K562 (cell line): ENCODE data around the gene APOL3. TPM values are rescaled to one million over a fixed set of nuclear protein-coding genes. Genes with fewer than 3 reads are reported as not detected.

Experiments
- ATAC-seq: fragments of 200-7000 bp; cut with Tn5 transposase; 3 replicates; pipeline ENCODE4 v1.9.1; 2020; ENCODE audit warnings: moderate library complexity
- BruUV-seq: library from RNA; stranded (reverse); fragments of 400-500 nt; replicated peaks from 2 replicates; lab custom pipeline; 2021; lab: Mats Ljungman, UMichigan
- CTCF ChIA-PET: fragments of 300-600 bp; formaldehyde crosslinking; extraction: SDS; loops from one replicate; lab custom pipeline; 2021; ENCODE audit warnings: low intra/inter-chr PET ratio; lab: Yijun Ruan, JAX
- POLR2A ChIA-PET: fragments of 300-600, 350-650 bp; sonication (Branson Sonifier 250); formaldehyde crosslinking; extraction: SDS; loops from one replicate; lab custom pipeline; 2021; ENCODE audit warnings: antibody characterized with exemption, inconsistent platforms; lab: Yijun Ruan, JAX
- DNase-seq, 4 experiments: peaks; one replicate each; pipeline versions ENCODE4 v3.0.0 to v3.0.0-alpha.2; 2011 to 2018; ENCODE audit warnings: low spot score in 3 of 4, mixed read lengths in 3 of 4; ENCODE audit errors: extremely low read depth in 1 of 4
- FAIRE-seq: peaks from 2 replicates; lab custom pipeline; 2011; peaks lifted over from hg19 to GRCh38; lab: Jason Lieb, UNC
- H2AFZ ChIP-seq: 2 replicates; pipeline ENCODE4 v1.6.0; 2011; ENCODE audit warnings: low read depth, low read length, control low read depth, inconsistent platforms
- H3K27ac ChIP-seq: fragments of 200-600 bp; 3 replicates; pipeline ENCODE4 v1.8.0; 2011; ENCODE audit warnings: low read depth, mild to moderate bottlenecking, control low read depth, inconsistent platforms, low read length, moderate library complexity, mixed read lengths; ENCODE audit errors: extremely low read depth
- H3K27me3 ChIP-seq, 2 experiments: fragments of 300-600 bp in 1 of 2; 2 replicates in 1 of 2; 3 replicates in 1 of 2; pipeline versions ENCODE4 v1.6.0 to v1.8.0; 2011; ENCODE audit warnings: inconsistent platforms in 2 of 2, low read length in 2 of 2, mild to moderate bottlenecking in 1 of 2, mixed read lengths in 1 of 2, moderate library complexity in 1 of 2; ENCODE audit not compliant: control insufficient read depth in 2 of 2, insufficient read depth in 2 of 2
- H3K36me3 ChIP-seq: fragments of 300-600 bp; 3 replicates; pipeline ENCODE4 v1.8.0; 2011; ENCODE audit warnings: mild to moderate bottlenecking, low read length, inconsistent platforms; ENCODE audit not compliant: control insufficient read depth, insufficient read depth
- H3K4me1 ChIP-seq, 2 experiments: fragments of 200-600 bp in 1 of 2; replicated peaks in 1 of 2; 2 replicates in 1 of 2; 3 replicates in 1 of 2; pipeline versions ENCODE4 v1.5.1 to v1.8.0; 2011; ENCODE audit warnings: inconsistent platforms in 2 of 2, low read length in 2 of 2, mild to moderate bottlenecking in 1 of 2, mixed read lengths in 1 of 2, moderate library complexity in 1 of 2; ENCODE audit not compliant: control insufficient read depth in 2 of 2, insufficient read depth in 2 of 2
- H3K4me2 ChIP-seq: 2 replicates; pipeline ENCODE4 v1.6.1; 2011; ENCODE audit warnings: low read length, control low read depth, inconsistent platforms, mixed read lengths; ENCODE audit not compliant: insufficient read depth
- H3K4me3 ChIP-seq: fragments of 200-600 bp; sonication (generic), shearing (Covaris generic); 2 replicates; pipeline ENCODE4 v1.5.1; 2016; ENCODE audit warnings: control low read depth, inconsistent platforms
- H3K79me2 ChIP-seq: fragments of 200-600 bp; 3 replicates; pipeline ENCODE4 v1.8.0; 2011; ENCODE audit warnings: low read length, inconsistent platforms; ENCODE audit not compliant: control insufficient read depth, insufficient read depth
- H3K9ac ChIP-seq, 2 experiments: 2 replicates each; pipeline versions ENCODE4 v1.6.0 to v1.6.1; 2011; ENCODE audit warnings: low read depth in 2 of 2, low read length in 2 of 2, control low read depth in 1 of 2, inconsistent platforms in 1 of 2, mild to moderate bottlenecking in 1 of 2, mixed read lengths in 1 of 2; ENCODE audit not compliant: insufficient read depth in 1 of 2
- H3K9me1 ChIP-seq: one replicate; pipeline ENCODE4 v1.6.0; 2011; ENCODE audit warnings: inconsistent platforms, mild to moderate bottlenecking, low read length, moderate library complexity; ENCODE audit not compliant: control insufficient read depth, insufficient read depth
- H3K9me3 ChIP-seq: replicated peaks from 2 replicates; pipeline ENCODE4 v1.5.1; 2011; ENCODE audit warnings: low read depth, low read length, inconsistent platforms; ENCODE audit not compliant: control insufficient read depth, insufficient read depth
- H4K20me1 ChIP-seq: replicated peaks from 2 replicates; pipeline ENCODE4 v1.6.1; 2011; ENCODE audit warnings: low read length, inconsistent platforms, mixed read lengths; ENCODE audit not compliant: control insufficient read depth, insufficient read depth
- ARID3B ChIP-seq: fragments of 250-450 bp; sonication (Bioruptor Pico); IDR thresholded peaks from 2 replicates; pipeline ENCODE4 v1.4.0; 2020; ENCODE audit warnings: borderline replicate concordance
- ARID4B ChIP-seq: sonication (generic); formaldehyde crosslinking; IDR thresholded peaks from 2 replicates; pipeline ENCODE4 v1.8.0; 2022; ENCODE audit warnings: mild to moderate bottlenecking, missing genetic modification reagents
- CEBPB ChIP-seq: fragments of 450-650 bp; IDR thresholded peaks from 2 replicates; pipeline ENCODE4 v1.6.1; 2016; ENCODE audit warnings: missing genetic modification characterization, missing compliant biosample characterization
- CGGBP1 ChIP-seq: fragments of 250-450 bp; sonication (Bioruptor Pico); IDR thresholded peaks from 2 replicates; pipeline ENCODE4 v1.9.0; 2021; ENCODE audit warnings: mild to moderate bottlenecking
- CHD4 ChIP-seq: fragments of 200-600 bp; sonication (generic); IDR thresholded peaks from 3 replicates; pipeline ENCODE4 v1.6.1; 2012; ENCODE audit warnings: low read depth, mild to moderate bottlenecking, mixed read lengths, low read length, inconsistent platforms; ENCODE audit not compliant: insufficient read depth, insufficient replicate concordance, poor library complexity, severe bottlenecking
- MBD2 ChIP-seq: sonication (generic); IDR thresholded peaks from 2 replicates; pipeline ENCODE4 v1.6.1; 2016; ENCODE audit warnings: low read depth, borderline replicate concordance
- RBM14 ChIP-seq: fragments of 200-400 bp; formaldehyde crosslinking; IDR thresholded peaks from 2 replicates; pipeline ENCODE4 v1.6.1; 2018; ENCODE audit warnings: low read depth, mild to moderate bottlenecking, low read length, moderate library complexity, borderline replicate concordance; ENCODE audit not compliant: insufficient read depth
- ZNF124 ChIP-seq: sonication (generic); formaldehyde crosslinking; IDR thresholded peaks from 2 replicates; pipeline ENCODE4 v1.8.1; 2022; ENCODE audit warnings: missing genetic modification reagents
- WGBS: fragments of 100-300 bp; shearing (Covaris generic); methylation state at CpG from one replicate; pipeline ENCODE4 v1.1.6; 2016; ENCODE audit warnings: low coverage, mixed read lengths; ENCODE audit not compliant: insufficient coverage; ENCODE audit errors: missing lambda C conversion rate; 5-methylcytosine and 5-hydroxymethylcytosine counted together
- in situ Hi-C: fragments of 300-500 bp; cut with MboI; formaldehyde crosslinking; loops from 4 replicates; pipeline ENCODE4 v1.15.0; 2018; ENCODE audit warnings: inconsistent platforms, mixed read lengths
- intact Hi-C: fragments of 100-400 bp; cut with micrococcal nuclease; formaldehyde crosslinking; loops from 2 replicates; pipeline ENCODE4 v1.14.2; 2022
- polyA plus RNA-seq, 8 experiments: library from polyadenylated mRNA; depleted of rRNA in 4 of 8; stranded (reverse) in 5 of 8; unstranded in 3 of 8; fragments of >200 nt; fragmentation: Nextera tagmentation in 2 of 8; fragmentation: Illumina TruSeq in 1 of 8; extraction: Ambion mirVana in 2 of 8; extraction: Trizol in 1 of 8; gene quantifications; 2 replicates each; pipeline versions ENCODE4 v1.2.1 to v1.2.3, GENCODE V29; 2011 to 2014; ENCODE audit warnings: inconsistent platforms in 1 of 8, missing spikeins in 1 of 8
- total RNA-seq, 7 experiments: library from RNA; depleted of rRNA in 6 of 7; stranded (reverse); fragments of >200 nt in 6 of 7; fragmentation: Illumina TruSeq in 2 of 7; extraction: Trizol in 2 of 7; gene quantifications; 2 replicates each; pipeline versions ENCODE4 v1.2.1 to v1.2.3, GENCODE V29; 2011 to 2021; ENCODE audit warnings: low replicate concordance in 1 of 7

APOL3 gene
- total and polyA plus RNA-seq, 9 of the 15 experiments (the other 6 are each of a cell fraction or from before 2014, with no cell fraction given), result 0.25 to 1.1 (median 0.56) TPM; not detected in 1

- H3K27ac ChIP-seq, result no peak overlapping the region
- TF ChIP-seq CHD4 (no peak), CGGBP1 (CRISPR knock-in tag) (no peak), ARID3B (CRISPR knock-in tag) (no peak), ARID4B (CRISPR knock-in tag) (no peak), ZNF124 (CRISPR knock-in tag) (no peak), CEBPB (tag) (no peak), RBM14 (no peak), MBD2 (no peak)
- intact Hi-C loops, result no loop called here
- H3K9me1 ChIP-seq, result no peaks in the 10 kb centered on the region
- BruUV-seq, result no TSS peak
- ChIA-PET CTCF (no interaction called here), POLR2A (no interaction called here)
- peaks cover 29 to 60% of the 10 kb centered on the region in 2 experiments for H3K27me3 ChIP-seq
- H3K79me2 ChIP-seq, result no peaks in the 10 kb centered on the region
- no peak overlapping the region for H2AFZ ChIP-seq
- DNase-seq (no peak), ATAC-seq (no peak), FAIRE-seq (no peak)
- in situ Hi-C loops, result no loop called here
- no peak overlapping the region for H3K4me3 ChIP-seq
- H3K9me3 ChIP-seq, result no peaks in the 10 kb centered on the region
- no peak overlapping the region for H3K9ac ChIP-seq
- no peak overlapping the region for H3K4me2 ChIP-seq
- WGBS, result 3% methylated on average over 4 of the region's 8 CpGs
- no peaks in the 10 kb centered on the region for H4K20me1 ChIP-seq
- no peaks in the 10 kb centered on the region for H3K4me1 ChIP-seq
- H3K36me3 ChIP-seq, result no peaks in the 10 kb centered on the region
These were observed 26.4 kb downstream of the APOL3 start for GRCh38 chr22:36134182-36134581.
